ENCODE data around the gene RELB.

The RELB gene

GRCh38 chr19:45023048-45023447 is 21.8 kb downstream of the RELB start:
- DNase-seq: no peak

GRCh38 chr19:45025264-45025663 is 24.0 kb downstream of the RELB start:
- no peak for DNase-seq

GRCh38 chr19:45027371-45027770 is 26.1 kb downstream of the RELB start:
- DNase-seq: no peak

GRCh38 chr19:45030825-45031224 is 29.6 kb downstream of the RELB start:
- DNase-seq: no peak

- DNase-seq: no peak
Observed at GRCh38 chr19:45032421-45032820, 31.2 kb downstream of the RELB start.

GRCh38 chr19:45035755-45036154 is 34.5 kb downstream of the RELB start:
- no peak for DNase-seq

- no peak for DNase-seq
Observed at GRCh38 chr19:45037393-45038169, 36.3 kb downstream of the RELB start.

- peak; percentile 81 to 86 for DNase-seq
Observed at GRCh38 chr19:45038931-45039893, 37.9 kb downstream of the RELB start, which contains the start of gene CLASRP. TSS of gene CLASRP (plus strand) at chr19:45039045. CDS start at chr19:45040213, 1,168 bp downstream.

GRCh38 chr19:45040059-45040771 is 39.0 kb downstream of the RELB start:
- DNase-seq: no peak

GRCh38 chr19:45041125-45041524 is 39.9 kb downstream of the RELB start:
- DNase-seq: no peak

- no peak for DNase-seq
Observed at GRCh38 chr19:45045671-45046353, 44.5 kb downstream of the RELB start.

GRCh38 chr19:45046355-45046754 is 45.1 kb downstream of the RELB start:
- DNase-seq: no peak

- no peak for DNase-seq
Observed at GRCh38 chr19:45047188-45047797, 46.0 kb downstream of the RELB start.

GRCh38 chr19:45049073-45049736 is 47.9 kb downstream of the RELB start:
- DNase-seq: no peak

GRCh38 chr19:45050036-45050435 is 48.8 kb downstream of the RELB start:
- DNase-seq: no peak

GRCh38 chr19:45051929-45052579 is 50.8 kb downstream of the RELB start:
- DNase-seq: no peak

GRCh38 chr19:45056831-45057230 is 55.6 kb downstream of the RELB start:
- no peak for DNase-seq

GRCh38 chr19:45057444-45057843 is 56.2 kb downstream of the RELB start:
- DNase-seq: no peak

- no peak for DNase-seq
Observed at GRCh38 chr19:45058622-45059159, 57.4 kb downstream of the RELB start.

GRCh38 chr19:45059258-45059965 is 58.1 kb downstream of the RELB start:
- peak; percentile 33 to 44 for DNase-seq

Data from NCI-H187 (cell line).